ENCODE results near the gene TENM4.

Gene TENM4

DNA sequence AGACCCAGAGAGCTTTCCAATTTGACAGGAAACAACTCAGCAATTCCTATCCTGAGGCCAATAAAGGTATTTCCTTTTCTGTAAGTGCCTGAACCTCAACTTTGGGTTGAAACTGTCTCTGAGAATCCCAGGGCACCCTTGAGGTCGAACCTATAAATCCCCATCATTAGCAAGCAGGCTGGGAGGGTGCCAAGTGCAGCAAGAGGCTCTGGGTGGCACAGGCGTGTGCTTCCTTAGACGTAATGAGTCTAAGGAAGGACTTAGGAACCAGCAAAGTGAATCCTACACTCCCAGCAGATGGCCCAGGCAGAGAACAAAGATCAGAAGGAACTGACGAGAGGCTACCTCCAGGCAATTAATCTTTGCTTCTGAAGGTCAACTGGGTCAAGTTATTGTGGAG, 631.9 kb downstream of the TENM4 start:
- Histone ChIP-seq H3K27ac (ENCODE audit: low read depth, low read length) (no peak overlapping the region), H3K9ac (ENCODE audit: low read depth in 1 of 2, low read length in 2 of 2) (no peak overlapping the region), H3K27me3 (ENCODE audit: control insufficient read depth in 1 of 2, insufficient read depth in 2 of 2, low read length in 2 of 2) (no peaks in the 10 kb centered on the region), H3K4me3 (ENCODE audit: low read depth in 1 of 2, low read length in 2 of 2) (no peak overlapping the region), H3K9me3 (ENCODE audit: control insufficient read depth in 1 of 2, low read length in 2 of 2) (no peaks in the 10 kb centered on the region), H3K4me1 (ENCODE audit: control insufficient read depth in 1 of 2, insufficient read depth in 2 of 2, low read length in 2 of 2) (peaks cover 0 to 3% of the 10 kb centered on the region in 2 donors), H3K36me3 (ENCODE audit: control insufficient read depth in 1 of 2, insufficient read depth in 2 of 2, low read length in 2 of 2) (no peaks in the 10 kb centered on the region)

DNA sequence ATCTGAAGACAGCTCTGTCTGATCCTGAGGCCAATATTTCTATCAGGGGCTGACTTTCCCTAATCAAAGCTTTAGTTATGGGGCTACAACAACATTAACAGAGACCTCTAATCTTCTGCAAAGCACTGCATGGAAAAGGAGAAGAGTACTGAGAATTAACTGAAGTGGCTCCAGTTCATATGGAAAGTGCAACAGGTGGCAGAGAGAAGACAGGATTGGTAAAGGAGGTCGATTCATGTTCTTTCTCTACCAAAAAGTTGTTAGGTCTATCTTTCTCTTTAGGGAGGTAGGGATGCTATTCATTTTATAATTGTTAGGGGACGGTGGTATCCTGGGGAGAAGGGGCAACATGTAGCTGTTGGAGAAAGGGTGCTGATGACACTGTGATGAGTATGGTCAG, 633.5 kb downstream of the TENM4 start:
- Histone ChIP-seq H3K27ac (ENCODE audit: low read depth, low read length) (no peak overlapping the region), H3K27me3 (ENCODE audit: control insufficient read depth in 1 of 2, insufficient read depth in 2 of 2, low read length in 2 of 2) (no peaks in the 10 kb centered on the region), H3K4me3 (ENCODE audit: low read depth in 1 of 2, low read length in 2 of 2) (no peak overlapping the region), H3K9me3 (ENCODE audit: control insufficient read depth in 1 of 2, low read length in 2 of 2) (no peaks in the 10 kb centered on the region), H3K9ac (ENCODE audit: low read depth in 1 of 2, low read length in 2 of 2) (no peak overlapping the region), H3K4me1 (ENCODE audit: control insufficient read depth in 1 of 2, insufficient read depth in 2 of 2, low read length in 2 of 2) (peaks cover 0 to 3% of the 10 kb centered on the region in 2 donors), H3K36me3 (ENCODE audit: control insufficient read depth in 1 of 2, insufficient read depth in 2 of 2, low read length in 2 of 2) (no peaks in the 10 kb centered on the region)

DNA sequence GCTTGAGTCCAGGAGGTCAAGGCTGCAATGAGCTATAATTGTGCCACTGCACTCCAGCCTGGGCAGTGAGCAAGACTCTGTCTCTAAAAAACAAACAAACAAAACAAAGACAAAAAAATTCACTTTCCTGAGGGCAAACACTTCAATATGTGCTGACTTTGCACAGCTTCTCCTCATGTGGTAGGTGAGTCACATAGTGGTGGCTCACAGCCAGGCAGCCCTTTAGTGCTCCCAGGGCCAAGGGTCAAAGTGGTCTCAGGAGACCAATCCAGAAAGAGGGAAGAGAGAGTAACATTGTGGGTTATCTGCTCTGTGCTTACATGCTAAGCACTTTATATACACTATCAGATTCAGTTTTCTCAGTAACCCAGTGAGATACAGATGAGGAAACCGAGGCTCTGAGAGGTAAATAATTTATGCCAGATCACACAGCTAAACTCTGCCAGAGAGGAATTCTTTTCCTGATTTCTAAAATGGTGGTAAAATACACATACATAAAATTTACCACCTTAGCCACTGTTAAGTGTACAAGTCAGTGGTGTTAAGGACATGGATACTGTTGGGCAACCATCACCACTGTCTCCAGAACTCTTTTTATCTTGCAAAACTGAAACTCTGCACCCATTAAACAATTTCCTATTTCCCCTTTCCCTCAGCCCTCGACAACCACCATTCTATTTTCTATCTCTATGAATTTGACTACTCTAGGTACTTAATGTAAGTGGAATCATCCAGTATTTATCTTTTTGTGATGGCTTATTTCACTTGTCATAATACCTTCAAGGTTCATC, 634.4 kb downstream of the TENM4 start:
- no peak overlapping the region for H3K27ac ChIP-seq (ENCODE audit: low read depth, low read length)
- H3K9me3 ChIP-seq (ENCODE audit: control insufficient read depth in 1 of 2, low read length in 2 of 2) = no peaks in the 10 kb centered on the region
- H3K36me3 ChIP-seq (ENCODE audit: control insufficient read depth in 1 of 2, insufficient read depth in 2 of 2, low read length in 2 of 2) = no peaks in the 10 kb centered on the region
- H3K4me1 ChIP-seq (ENCODE audit: control insufficient read depth in 1 of 2, insufficient read depth in 2 of 2, low read length in 2 of 2) = peaks cover 0 to 7% of the 10 kb centered on the region in 2 donors
- no peak overlapping the region for H3K9ac ChIP-seq (ENCODE audit: low read depth in 1 of 2, low read length in 2 of 2)
- no peaks in the 10 kb centered on the region for H3K27me3 ChIP-seq (ENCODE audit: control insufficient read depth in 1 of 2, insufficient read depth in 2 of 2, low read length in 2 of 2)
- no peak overlapping the region for H3K4me3 ChIP-seq (ENCODE audit: low read depth in 1 of 2, low read length in 2 of 2)

DNA sequence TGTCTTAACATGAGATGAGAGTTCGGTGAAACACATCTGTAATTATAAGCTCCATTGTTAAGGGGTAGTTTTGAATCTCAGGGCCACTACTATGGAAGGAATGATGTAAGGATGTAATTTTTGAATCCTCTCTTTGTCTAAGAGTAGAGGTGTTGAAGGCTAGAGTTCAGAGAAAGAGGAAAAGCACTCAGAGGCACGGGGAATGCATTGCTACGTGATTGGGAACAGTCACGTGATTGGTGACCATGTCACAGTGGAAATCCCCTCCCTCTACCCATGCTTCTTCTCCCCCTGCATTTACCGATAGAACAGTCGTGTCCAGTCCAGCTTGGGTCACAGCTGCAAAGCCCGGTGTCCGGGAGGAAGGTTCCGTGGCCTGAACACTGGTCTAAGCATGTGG, 635.8 kb downstream of the TENM4 start:
- no peak overlapping the region for H3K4me3 ChIP-seq (ENCODE audit: low read depth in 1 of 2, low read length in 2 of 2)
- peaks cover 0 to 15% of the 10 kb centered on the region in 2 donors for H3K4me1 ChIP-seq (ENCODE audit: control insufficient read depth in 1 of 2, insufficient read depth in 2 of 2, low read length in 2 of 2)
- no peaks in the 10 kb centered on the region for H3K27me3 ChIP-seq (ENCODE audit: control insufficient read depth in 1 of 2, insufficient read depth in 2 of 2, low read length in 2 of 2)
- no peaks in the 10 kb centered on the region for H3K9me3 ChIP-seq (ENCODE audit: control insufficient read depth in 1 of 2, low read length in 2 of 2)
- H3K9ac ChIP-seq (ENCODE audit: low read depth in 1 of 2, low read length in 2 of 2) = no peak overlapping the region
- no peaks in the 10 kb centered on the region for H3K36me3 ChIP-seq (ENCODE audit: control insufficient read depth in 1 of 2, insufficient read depth in 2 of 2, low read length in 2 of 2)
- H3K27ac ChIP-seq (ENCODE audit: low read depth, low read length) = no peak overlapping the region

DNA sequence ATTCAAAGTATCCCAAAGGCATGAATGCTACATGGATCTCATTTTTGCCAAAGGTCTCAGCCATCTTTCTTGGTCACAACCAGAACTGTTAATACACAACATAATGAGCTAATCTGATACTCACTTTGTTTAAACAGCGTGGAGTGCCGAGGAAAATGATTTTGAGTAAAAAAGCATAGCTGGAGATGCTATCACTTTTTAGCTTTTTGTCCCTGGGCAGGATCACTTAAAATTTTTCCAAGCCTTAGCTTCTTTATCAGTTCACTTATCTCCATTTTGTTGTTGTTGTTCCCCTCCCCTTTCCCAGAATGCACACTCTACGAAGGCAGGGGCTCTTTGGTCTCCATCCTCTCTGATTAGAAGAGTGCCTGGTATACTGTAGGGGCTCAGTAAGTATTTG, 636.8 kb downstream of the TENM4 start:
- Histone ChIP-seq H3K27me3 (ENCODE audit: control insufficient read depth in 1 of 2, insufficient read depth in 2 of 2, low read length in 2 of 2) (no peaks in the 10 kb centered on the region), H3K9me3 (ENCODE audit: control insufficient read depth in 1 of 2, low read length in 2 of 2) (no peaks in the 10 kb centered on the region), H3K4me1 (ENCODE audit: control insufficient read depth in 1 of 2, insufficient read depth in 2 of 2, low read length in 2 of 2) (peaks cover 0 to 13% of the 10 kb centered on the region in 2 donors), H3K36me3 (ENCODE audit: control insufficient read depth in 1 of 2, insufficient read depth in 2 of 2, low read length in 2 of 2) (no peaks in the 10 kb centered on the region), H3K4me3 (ENCODE audit: low read depth in 1 of 2, low read length in 2 of 2) (no peak overlapping the region), H3K9ac (ENCODE audit: low read depth in 1 of 2, low read length in 2 of 2) (no peak overlapping the region), H3K27ac (ENCODE audit: low read depth, low read length) (no peak overlapping the region)

DNA sequence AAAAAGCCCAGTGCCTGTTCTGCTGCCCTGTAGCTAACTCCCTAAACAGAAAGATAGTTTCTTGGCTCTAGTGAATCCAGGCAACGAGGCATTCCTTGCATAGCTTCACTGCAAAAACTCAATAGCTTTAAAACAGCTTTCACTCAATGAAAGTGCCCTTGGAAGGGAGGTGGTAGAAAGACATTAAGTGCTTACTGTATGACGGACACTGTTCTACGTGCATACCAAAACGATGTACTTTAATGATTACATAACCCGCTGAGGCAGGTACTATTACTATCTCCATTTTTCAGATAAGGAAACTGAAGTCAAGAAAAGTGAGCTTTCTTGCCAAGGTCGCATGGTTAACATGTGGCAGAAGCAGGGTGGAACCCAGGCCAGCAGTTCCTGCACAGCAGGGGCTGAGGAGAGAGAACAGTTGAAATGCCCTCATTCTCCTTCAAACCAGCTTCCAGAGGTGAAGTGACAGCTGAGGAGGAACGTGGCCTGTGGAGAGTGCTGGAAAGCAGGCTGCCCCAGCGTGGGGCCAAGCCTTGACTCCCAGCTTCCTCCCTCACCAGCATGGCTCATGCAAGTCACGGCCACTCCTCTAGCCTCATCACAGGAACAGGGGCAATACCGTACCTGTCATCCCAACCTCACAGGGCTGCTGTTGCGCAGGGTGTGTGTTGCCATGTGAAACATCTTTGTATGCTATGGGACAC, 638.6 kb downstream of the TENM4 start:
- no peak overlapping the region for H3K4me3 ChIP-seq (ENCODE audit: low read depth in 1 of 2, low read length in 2 of 2)
- H3K27ac ChIP-seq (ENCODE audit: low read depth, low read length) = no peak overlapping the region
- H3K27me3 ChIP-seq (ENCODE audit: control insufficient read depth in 1 of 2, insufficient read depth in 2 of 2, low read length in 2 of 2) = no peaks in the 10 kb centered on the region
- no peak overlapping the region for H3K9ac ChIP-seq (ENCODE audit: low read depth in 1 of 2, low read length in 2 of 2)
- H3K36me3 ChIP-seq (ENCODE audit: control insufficient read depth in 1 of 2, insufficient read depth in 2 of 2, low read length in 2 of 2) = no peaks in the 10 kb centered on the region
- H3K9me3 ChIP-seq (ENCODE audit: control insufficient read depth in 1 of 2, low read length in 2 of 2) = no peaks in the 10 kb centered on the region
- H3K4me1 ChIP-seq (ENCODE audit: control insufficient read depth in 1 of 2, insufficient read depth in 2 of 2, low read length in 2 of 2) = peaks cover 0 to 16% of the 10 kb centered on the region in 2 donors

DNA sequence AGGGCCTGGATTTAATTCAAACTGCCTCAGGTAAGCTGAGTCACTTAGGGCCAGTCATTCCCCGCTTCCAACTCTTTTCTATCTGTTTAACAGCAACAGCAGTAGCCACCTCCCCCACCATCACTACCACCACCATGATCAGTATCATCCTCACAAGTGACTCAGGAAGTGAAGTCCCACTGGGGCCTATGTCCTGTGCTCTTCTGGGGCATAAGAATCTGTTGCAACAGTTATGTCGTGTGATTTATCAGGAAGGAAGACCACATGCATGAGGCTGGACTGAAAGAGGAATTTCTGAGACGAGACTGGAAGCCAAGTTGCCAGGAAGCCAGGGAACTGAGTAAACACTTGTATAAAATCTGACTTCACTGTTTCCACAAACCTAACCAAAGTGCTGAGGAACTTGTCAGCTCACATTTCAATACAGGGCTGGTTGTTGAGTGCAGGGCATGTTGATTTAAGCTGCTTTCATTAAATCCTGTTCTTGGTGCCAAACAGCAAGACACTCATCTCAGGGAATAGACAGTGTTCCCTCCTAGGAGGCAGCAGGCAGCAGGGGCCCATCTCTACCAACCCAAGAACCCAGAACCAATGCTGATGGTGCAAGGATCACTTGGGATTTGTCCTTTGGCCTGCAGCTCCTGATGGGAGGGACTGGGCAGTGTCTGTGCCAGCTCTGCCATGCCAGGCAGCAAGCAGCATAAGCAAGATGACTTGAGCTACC, 639.5 kb downstream of the TENM4 start:
- H3K27me3 ChIP-seq (ENCODE audit: control insufficient read depth in 1 of 2, insufficient read depth in 2 of 2, low read length in 2 of 2) = no peaks in the 10 kb centered on the region
- peak overlapping the region; percentile 20 for H3K27ac ChIP-seq (ENCODE audit: low read depth, low read length)
- H3K9ac ChIP-seq (ENCODE audit: low read depth in 1 of 2, low read length in 2 of 2) = no peak overlapping the region
- no peaks in the 10 kb centered on the region for H3K36me3 ChIP-seq (ENCODE audit: control insufficient read depth in 1 of 2, insufficient read depth in 2 of 2, low read length in 2 of 2)
- H3K9me3 ChIP-seq (ENCODE audit: control insufficient read depth in 1 of 2, low read length in 2 of 2) = no peaks in the 10 kb centered on the region
- no peak overlapping the region for H3K4me3 ChIP-seq (ENCODE audit: low read depth in 1 of 2, low read length in 2 of 2)
- peaks cover 0 to 16% of the 10 kb centered on the region in 2 donors for H3K4me1 ChIP-seq (ENCODE audit: control insufficient read depth in 1 of 2, insufficient read depth in 2 of 2, low read length in 2 of 2)

DNA sequence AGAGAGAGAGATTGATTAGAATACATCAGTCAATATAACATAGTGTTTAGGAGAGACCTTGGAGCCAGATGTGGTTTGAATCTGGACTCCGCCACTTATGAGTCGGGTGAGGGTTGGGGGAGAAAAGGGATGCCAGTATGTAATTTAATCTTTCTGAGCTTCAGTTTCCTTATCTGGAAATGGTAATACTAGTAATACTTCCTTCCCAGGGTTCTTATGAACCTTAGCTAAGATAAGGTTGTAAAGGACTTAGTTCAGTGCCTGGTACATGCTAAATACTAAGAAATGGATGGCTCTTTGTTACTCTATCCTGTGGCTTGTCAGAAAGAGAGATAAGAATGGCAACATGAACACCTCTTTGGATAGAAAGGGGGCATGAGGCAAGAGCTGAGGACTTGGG, 640.1 kb downstream of the TENM4 start:
- Histone ChIP-seq H3K36me3 (ENCODE audit: control insufficient read depth in 1 of 2, insufficient read depth in 2 of 2, low read length in 2 of 2) (no peaks in the 10 kb centered on the region), H3K27ac (ENCODE audit: low read depth, low read length) (no peak overlapping the region), H3K4me1 (ENCODE audit: control insufficient read depth in 1 of 2, insufficient read depth in 2 of 2, low read length in 2 of 2) (peaks cover 0 to 16% of the 10 kb centered on the region in 2 donors), H3K9ac (ENCODE audit: low read depth in 1 of 2, low read length in 2 of 2) (no peak overlapping the region), H3K9me3 (ENCODE audit: control insufficient read depth in 1 of 2, low read length in 2 of 2) (no peaks in the 10 kb centered on the region), H3K4me3 (ENCODE audit: low read depth in 1 of 2, low read length in 2 of 2) (no peak overlapping the region), H3K27me3 (ENCODE audit: control insufficient read depth in 1 of 2, insufficient read depth in 2 of 2, low read length in 2 of 2) (no peaks in the 10 kb centered on the region)

DNA sequence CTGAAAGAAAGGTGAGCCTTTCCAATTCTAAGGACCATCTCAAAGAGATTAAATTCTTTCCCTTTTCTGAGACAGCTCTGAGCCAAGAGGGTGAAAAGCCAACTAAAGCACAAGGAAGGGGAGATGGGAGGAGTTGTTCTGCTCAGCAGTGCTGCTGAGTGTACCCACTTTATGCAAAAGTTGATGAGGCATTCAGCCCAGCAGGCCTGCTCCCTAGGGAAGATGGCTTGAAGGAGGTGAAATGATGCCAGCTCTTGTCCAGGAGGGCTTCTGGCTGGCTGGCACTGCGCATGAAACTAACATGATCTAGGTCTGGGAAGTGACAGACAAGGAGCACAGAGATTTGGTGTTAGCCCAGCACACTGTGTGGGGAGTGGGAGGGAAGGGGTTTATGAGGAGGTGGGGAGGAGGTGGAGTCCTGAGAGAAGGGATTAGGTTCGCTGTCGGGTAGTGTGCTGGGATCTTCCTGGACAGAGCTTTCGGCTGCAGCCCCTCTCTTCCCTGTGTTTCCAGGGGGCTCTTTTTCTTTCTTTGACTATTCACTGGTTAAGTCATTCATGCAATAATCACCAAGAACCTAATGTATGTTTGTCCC, 640.6 kb downstream of the TENM4 start:
- H3K4me1 ChIP-seq (ENCODE audit: control insufficient read depth in 1 of 2, insufficient read depth in 2 of 2, low read length in 2 of 2) = peaks cover 0 to 16% of the 10 kb centered on the region in 2 donors
- no peak overlapping the region for H3K27ac ChIP-seq (ENCODE audit: low read depth, low read length)
- H3K4me3 ChIP-seq (ENCODE audit: low read depth in 1 of 2, low read length in 2 of 2) = no peak overlapping the region
- no peaks in the 10 kb centered on the region for H3K9me3 ChIP-seq (ENCODE audit: control insufficient read depth in 1 of 2, low read length in 2 of 2)
- no peak overlapping the region for H3K9ac ChIP-seq (ENCODE audit: low read depth in 1 of 2, low read length in 2 of 2)
- H3K36me3 ChIP-seq (ENCODE audit: control insufficient read depth in 1 of 2, insufficient read depth in 2 of 2, low read length in 2 of 2) = no peaks in the 10 kb centered on the region
- H3K27me3 ChIP-seq (ENCODE audit: control insufficient read depth in 1 of 2, insufficient read depth in 2 of 2, low read length in 2 of 2) = no peaks in the 10 kb centered on the region

DNA sequence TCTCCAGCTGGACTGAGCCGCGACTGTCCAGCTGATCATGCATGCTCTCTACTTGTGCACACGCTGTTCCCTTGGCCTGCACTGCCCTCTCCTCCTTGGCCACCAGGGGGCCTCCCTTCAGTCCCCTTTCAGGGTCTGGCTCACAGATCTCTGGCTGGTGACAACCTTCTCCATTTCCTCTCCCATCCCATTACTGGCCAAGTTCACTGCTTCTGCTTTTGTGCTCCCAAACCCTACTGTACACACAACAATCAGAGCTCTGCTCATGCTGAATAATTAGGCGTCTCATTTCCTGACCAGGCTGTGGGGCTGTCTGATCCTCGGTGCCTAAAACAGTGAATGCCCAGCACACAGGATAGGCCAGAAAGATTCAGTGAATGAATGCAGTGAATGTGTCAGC, 642.2 kb downstream of the TENM4 start:
- H3K27ac ChIP-seq (ENCODE audit: low read depth, low read length) = no peak overlapping the region
- no peak overlapping the region for H3K9ac ChIP-seq (ENCODE audit: low read depth in 1 of 2, low read length in 2 of 2)
- H3K4me1 ChIP-seq (ENCODE audit: control insufficient read depth in 1 of 2, insufficient read depth in 2 of 2, low read length in 2 of 2) = peaks cover 0 to 16% of the 10 kb centered on the region in 2 donors
- H3K9me3 ChIP-seq (ENCODE audit: control insufficient read depth in 1 of 2, low read length in 2 of 2) = no peaks in the 10 kb centered on the region
- H3K27me3 ChIP-seq (ENCODE audit: control insufficient read depth in 1 of 2, insufficient read depth in 2 of 2, low read length in 2 of 2) = no peaks in the 10 kb centered on the region
- H3K4me3 ChIP-seq (ENCODE audit: low read depth in 1 of 2, low read length in 2 of 2) = no peak overlapping the region
- no peaks in the 10 kb centered on the region for H3K36me3 ChIP-seq (ENCODE audit: control insufficient read depth in 1 of 2, insufficient read depth in 2 of 2, low read length in 2 of 2)

Data from duodenal mucosa (tissue), 2 donors.